ENCODE data around the gene CSDE1.
"Not testable (repeated sequence)": the region's sequence is repeated elsewhere in the genome, so short reads cannot be mapped to it uniquely, and the experiment has no call there.

- not testable (repeated sequence) for TF ChIP-seq CTCF (IDR thresholded peaks at IDR 0.05; ENCODE audit: insufficient read depth, low read depth, low read length); EZH2 (IDR thresholded peaks at IDR 0.05; ENCODE audit: insufficient read depth, low read length)
These were observed 28.7 kb upstream of the CSDE1 start for GRCh38 chr1:114786440-114786839.

Measured in astrocyte (in vitro differentiated cells and primary cell).